Upper lobe of left lung (tissue), 6 donors: ENCODE measurements around the gene MLLT3. TPM values are rescaled to one million over a fixed set of nuclear protein-coding genes. Genes with fewer than 3 reads are reported as not detected.

ENCODE experiments used
- ATAC-seq, 2 donors: fragments of 200-7000 bp; cut with Tn5 transposase; one replicate each; pipeline ENCODE4 v1.9.1; 2022; ENCODE audit warnings: mild to moderate bottlenecking in 2 of 2, moderate library complexity in 2 of 2; ENCODE audit not compliant: low FRiP score in 2 of 2
- DNase-seq, 2 donors: peaks; one replicate each; pipeline ENCODE4 v3.0.0-alpha.2; 2019 to 2020
- H3K27ac ChIP-seq, 4 donors: fragments of 200-600 bp; sonication (generic); one replicate each; pipeline ENCODE4 v1.5.1; 2016 to 2019
- H3K27me3 ChIP-seq, 4 donors: fragments of 200-600 bp; sonication (generic); one replicate each; pipeline ENCODE4 v1.5.1; 2017 to 2019
- H3K36me3 ChIP-seq, 4 donors: fragments of 200-600 bp; sonication (generic); one replicate each; pipeline ENCODE4 v1.5.1; 2016 to 2019
- H3K4me1 ChIP-seq, 4 donors: fragments of 200-600 bp; sonication (generic); one replicate each; pipeline ENCODE4 v1.5.1; 2018 to 2019
- H3K4me3 ChIP-seq, 4 donors: fragments of 200-600 bp; sonication (generic); one replicate each; pipeline ENCODE4 v1.5.1; 2017 to 2019; ENCODE audit warnings: mild to moderate bottlenecking in 2 of 4, moderate library complexity in 1 of 4
- H3K9me3 ChIP-seq, 4 donors: fragments of 200-600 bp; sonication (generic); one replicate each; pipeline ENCODE4 v1.5.1; 2018 to 2019
- EP300 ChIP-seq, 4 donors: sonication (generic); formaldehyde crosslinking; IDR thresholded peaks; one replicate each; pipeline ENCODE4 v1.5.1; 2017; ENCODE audit warnings: antibody characterized with exemption in 4 of 4, control low read depth in 2 of 4
- POLR2A ChIP-seq, 4 donors: fragments of 450-650 bp; IDR thresholded peaks; one replicate each; pipeline ENCODE4 v1.5.1; 2016 to 2017; ENCODE audit warnings: antibody characterized with exemption in 4 of 4, mild to moderate bottlenecking in 2 of 4
- POLR2AphosphoS5 ChIP-seq, 2 donors: sonication (generic); formaldehyde crosslinking; IDR thresholded peaks; one replicate each; pipeline ENCODE4 v1.5.1; 2017; ENCODE audit warnings: antibody characterized with exemption in 2 of 2
- WGBS, 2 donors: methylation state at CpG; one replicate each; pipeline ENCODE4 v1.1.5; 2017 to 2018; 5-methylcytosine and 5-hydroxymethylcytosine counted together
- total RNA-seq, 6 donors: library from RNA; depleted of rRNA in 4 of 6; stranded (reverse); fragments of >200 nt in 4 of 6; gene quantifications; one replicate each; pipeline versions ENCODE4 v1.1.0 to v1.2.1, GENCODE V29; 2016 to 2021
- TF ChIP-seq, protein P1 (sequence below), 6 experiments: fragments of 450-650 bp in 4 of 6; fragments of 200-600 bp in 2 of 6; sonication (generic) in 2 of 6; IDR thresholded peaks; one replicate each; pipeline ENCODE4 v1.5.1; 2016 to 2019; ENCODE audit warnings: antibody characterized with exemption in 6 of 6
- donor health status: DM: no; HTN: no; CAD: no; lungs with moderate emphysema.
- donor health status: DM: no; HTN: yes; CAD: no; lungs with severe emphysema.

Gene MLLT3
- total RNA-seq, 6 donors from 2014 or later, result 13.8 to 30.4 (median 20.9) TPM

DNA sequence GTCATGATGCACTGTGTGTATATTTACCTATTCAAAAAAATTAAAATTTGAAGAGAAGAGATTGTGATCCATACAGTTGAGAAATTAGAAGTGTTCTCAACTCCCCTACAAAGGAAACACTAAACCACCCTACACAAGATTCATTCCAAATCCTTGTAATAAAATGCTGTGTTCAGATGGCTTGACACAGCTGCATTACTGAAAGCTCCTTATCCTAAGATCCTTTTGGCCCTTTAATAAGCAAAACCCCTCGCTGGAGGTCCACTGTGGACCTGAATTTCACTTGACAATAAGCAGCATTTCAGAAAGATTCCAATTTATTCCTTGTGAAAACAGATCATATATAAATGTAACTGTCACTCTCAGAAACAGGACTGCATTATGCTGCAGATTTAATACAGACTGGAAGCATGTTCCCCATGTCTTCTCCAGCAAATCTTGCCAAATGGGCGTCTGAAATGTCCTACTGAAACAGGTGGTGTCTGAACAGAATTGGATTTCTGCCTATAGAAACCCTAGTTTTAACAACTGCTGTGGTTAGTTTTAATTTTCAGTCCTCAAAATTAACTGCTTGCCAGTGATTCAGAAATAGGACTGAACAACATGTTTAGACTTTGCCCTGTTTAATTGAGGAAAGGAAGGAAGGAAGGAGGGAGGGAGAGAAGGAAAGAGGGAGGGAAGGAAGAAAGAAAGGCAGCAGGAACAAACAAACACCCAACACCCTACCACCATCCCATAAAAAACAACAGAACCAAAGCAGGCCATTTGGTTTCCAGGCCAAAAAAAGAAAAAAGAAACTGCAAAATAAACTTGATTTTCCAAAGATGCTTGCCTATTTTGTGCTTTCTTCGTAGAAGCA is 179.6 kb downstream of the MLLT3 start:
- WGBS, 2 donors, result 78 to 86% methylated on average over 3 of the region's 3 CpGs
- H3K4me1 ChIP-seq, result no peaks in the 10 kb centered on the region
- H3K9me3 ChIP-seq, result no peaks in the 10 kb centered on the region
- no peak overlapping the region for H3K27ac ChIP-seq
- no peaks in the 10 kb centered on the region for H3K36me3 ChIP-seq
- H3K4me3 ChIP-seq, result no peak overlapping the region
- no peak for DNase-seq
- ATAC-seq, result no peak
- TF ChIP-seq POLR2A (IDR thresholded peaks at IDR 0.05) (no peak), EP300 (IDR thresholded peaks at IDR 0.05) (no peak), POLR2AphosphoS5 (IDR thresholded peaks at IDR 0.05) (no peak)
- TF ChIP-seq, protein P1, sequence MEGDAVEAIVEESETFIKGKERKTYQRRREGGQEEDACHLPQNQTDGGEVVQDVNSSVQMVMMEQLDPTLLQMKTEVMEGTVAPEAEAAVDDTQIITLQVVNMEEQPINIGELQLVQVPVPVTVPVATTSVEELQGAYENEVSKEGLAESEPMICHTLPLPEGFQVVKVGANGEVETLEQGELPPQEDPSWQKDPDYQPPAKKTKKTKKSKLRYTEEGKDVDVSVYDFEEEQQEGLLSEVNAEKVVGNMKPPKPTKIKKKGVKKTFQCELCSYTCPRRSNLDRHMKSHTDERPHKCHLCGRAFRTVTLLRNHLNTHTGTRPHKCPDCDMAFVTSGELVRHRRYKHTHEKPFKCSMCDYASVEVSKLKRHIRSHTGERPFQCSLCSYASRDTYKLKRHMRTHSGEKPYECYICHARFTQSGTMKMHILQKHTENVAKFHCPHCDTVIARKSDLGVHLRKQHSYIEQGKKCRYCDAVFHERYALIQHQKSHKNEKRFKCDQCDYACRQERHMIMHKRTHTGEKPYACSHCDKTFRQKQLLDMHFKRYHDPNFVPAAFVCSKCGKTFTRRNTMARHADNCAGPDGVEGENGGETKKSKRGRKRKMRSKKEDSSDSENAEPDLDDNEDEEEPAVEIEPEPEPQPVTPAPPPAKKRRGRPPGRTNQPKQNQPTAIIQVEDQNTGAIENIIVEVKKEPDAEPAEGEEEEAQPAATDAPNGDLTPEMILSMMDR (IDR thresholded peaks at IDR 0.05), result no peak
- H3K27me3 ChIP-seq, result no peaks in the 10 kb centered on the region

DNA sequence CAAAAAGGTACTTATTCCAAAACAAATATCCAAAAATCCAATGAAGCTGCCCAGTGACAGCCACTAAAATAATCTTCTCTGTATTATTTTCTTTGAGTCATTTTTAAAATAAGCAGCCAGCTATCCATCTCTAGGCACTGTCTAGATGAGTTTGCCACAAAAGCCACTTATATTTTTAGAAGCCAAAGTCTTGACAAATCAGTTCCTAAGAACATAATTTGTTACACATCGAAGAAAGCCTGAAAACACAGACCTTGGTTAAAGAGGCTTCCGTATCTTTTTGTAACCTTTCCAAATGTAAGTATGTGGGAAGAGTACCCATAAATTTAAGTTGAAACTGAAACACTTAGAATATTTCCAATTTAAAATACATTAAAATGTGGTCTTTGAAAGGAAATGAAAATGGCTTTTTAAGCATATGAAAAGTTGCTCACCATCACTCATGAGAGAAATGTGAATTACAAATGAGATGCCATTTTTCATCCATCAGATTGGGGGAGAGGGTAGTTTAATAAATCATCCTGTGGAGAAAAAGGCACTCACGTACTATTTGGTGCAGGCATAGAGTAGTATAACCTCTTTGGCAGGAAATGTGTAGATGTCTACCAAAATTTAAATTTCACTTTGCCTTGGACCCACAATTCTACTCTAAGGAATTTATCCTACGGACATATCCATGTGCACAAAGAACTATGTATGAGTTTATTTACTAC is 180.4 kb downstream of the MLLT3 start:
- DNase-seq, result no peak
- Histone ChIP-seq H3K36me3 (no peaks in the 10 kb centered on the region), H3K27ac (no peak overlapping the region), H3K9me3 (no peaks in the 10 kb centered on the region), H3K4me1 (no peaks in the 10 kb centered on the region), H3K27me3 (no peaks in the 10 kb centered on the region), H3K4me3 (no peak overlapping the region)
- no peak for ATAC-seq
- WGBS, 2 donors, result 72 to 85% methylated on average over 4 of the region's 4 CpGs
- TF ChIP-seq POLR2AphosphoS5 (IDR thresholded peaks at IDR 0.05), result no peak
- no peak for TF ChIP-seq EP300 (IDR thresholded peaks at IDR 0.05)
- TF ChIP-seq POLR2A (IDR thresholded peaks at IDR 0.05), result no peak
- TF ChIP-seq, protein P1 (IDR thresholded peaks at IDR 0.05), result no peak

DNA sequence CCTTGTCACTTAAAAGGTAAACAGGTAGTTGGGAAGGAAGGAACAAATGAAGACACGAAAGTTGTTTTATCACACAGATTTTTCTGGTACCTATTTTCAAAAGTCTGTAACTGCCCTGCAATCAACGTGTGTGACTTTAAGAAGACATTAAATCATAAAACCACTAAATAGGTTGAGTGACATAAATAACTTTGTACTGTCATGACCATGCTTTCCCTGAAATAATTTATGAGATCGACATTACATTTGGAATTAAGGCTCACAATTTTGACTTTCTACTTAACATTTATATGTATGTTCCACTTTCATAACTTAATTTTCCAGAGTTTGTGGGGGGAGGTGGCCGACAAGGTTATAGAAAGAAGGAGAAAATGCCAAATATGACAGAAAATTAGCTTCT is 181.1 kb downstream of the MLLT3 start:
- 61 to 63% methylated on average over 4 of the region's 4 CpGs for WGBS, 2 donors

DNA sequence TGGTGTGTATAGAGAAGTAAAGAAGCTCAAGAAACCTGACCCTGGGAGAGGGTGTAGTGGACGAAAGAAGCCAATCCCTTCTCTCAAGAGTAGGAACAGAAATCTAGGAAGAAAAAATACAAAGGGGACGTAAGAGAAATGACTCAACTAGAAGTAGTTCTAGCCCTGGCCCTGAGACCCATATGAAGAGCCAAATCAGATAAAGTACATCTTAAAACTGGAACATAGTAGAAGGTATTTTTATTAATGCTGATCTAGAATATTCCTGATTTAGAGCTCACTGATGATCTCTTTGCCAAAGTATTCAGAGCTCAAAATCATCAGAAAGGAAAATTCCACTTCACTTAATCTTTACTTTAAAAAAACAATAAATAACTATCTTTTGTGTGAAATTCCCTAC is 184.8 kb downstream of the MLLT3 start:
- DNase-seq (no peak), ATAC-seq (peak in 1 of 2 donors; percentile 26)
- Histone ChIP-seq H3K9me3 (no peaks in the 10 kb centered on the region), H3K4me1 (no peaks in the 10 kb centered on the region), H3K4me3 (no peak overlapping the region), H3K27ac (no peak overlapping the region), H3K36me3 (no peaks in the 10 kb centered on the region), H3K27me3 (no peaks in the 10 kb centered on the region)
- WGBS, 2 donors, result 70 to 71% methylated on average over 2 of the region's 2 CpGs
- TF ChIP-seq POLR2A (IDR thresholded peaks at IDR 0.05) (no peak), EP300 (IDR thresholded peaks at IDR 0.05) (no peak), POLR2AphosphoS5 (IDR thresholded peaks at IDR 0.05) (no peak)
- TF ChIP-seq, protein P1 (IDR thresholded peaks at IDR 0.05), result no peak

More for the DNA sequence above, 181.1 kb downstream of the MLLT3 start:
- Histone ChIP-seq H3K36me3 (no peaks in the 10 kb centered on the region), H3K4me1 (no peaks in the 10 kb centered on the region), H3K27me3 (no peaks in the 10 kb centered on the region), H3K9me3 (no peaks in the 10 kb centered on the region), H3K4me3 (no peak overlapping the region), H3K27ac (no peak overlapping the region)
- TF ChIP-seq, protein P1 (IDR thresholded peaks at IDR 0.05), result no peak
- TF ChIP-seq POLR2AphosphoS5 (IDR thresholded peaks at IDR 0.05), result no peak
- no peak for TF ChIP-seq POLR2A (IDR thresholded peaks at IDR 0.05)
- TF ChIP-seq EP300 (IDR thresholded peaks at IDR 0.05), result no peak
- ATAC-seq (no peak), DNase-seq (no peak)
